Progenitor cell of endocrine pancreas (in vitro differentiated cells): ENCODE data around the gene PROS1. TPM values are rescaled to one million over a fixed set of nuclear protein-coding genes. Genes with fewer than 3 reads are reported as not detected.

ENCODE experiments used
- DNase-seq: peaks from one replicate; pipeline ENCODE4 v3.0.0; 2021; ENCODE audit warnings: low spot score; ENCODE audit not compliant: unreplicated experiment
- H3K27ac Mint-ChIP-seq: 2 replicates; pipeline ENCODE4 v1.8.0; 2021; ENCODE audit warnings: mild to moderate bottlenecking, moderate library complexity, mixed read lengths
- H3K27me3 Mint-ChIP-seq: 2 replicates; pipeline ENCODE4 v1.8.0; 2021; ENCODE audit warnings: mixed read lengths
- H3K36me3 Mint-ChIP-seq: 2 replicates; pipeline ENCODE4 v1.8.0; 2022; ENCODE audit warnings: mixed read lengths; ENCODE audit not compliant: insufficient read depth
- H3K4me1 Mint-ChIP-seq: 2 replicates; pipeline ENCODE4 v1.8.0; 2021; ENCODE audit warnings: low read depth, mixed read lengths
- H3K4me3 Mint-ChIP-seq: 2 replicates; pipeline ENCODE4 v1.8.0; 2021; ENCODE audit warnings: low read depth, mild to moderate bottlenecking, moderate library complexity, mixed read lengths
- H3K9me3 Mint-ChIP-seq: 2 replicates; pipeline ENCODE4 v1.8.0; 2021; ENCODE audit warnings: low read depth, mixed read lengths
- CTCF ChIP-seq: fragments of 200-600 bp; sonication (generic); IDR thresholded peaks from one replicate; pipeline ENCODE4 v1.5.0; 2021; ENCODE audit warnings: antibody characterized with exemption, mild to moderate bottlenecking; ENCODE audit not compliant: unreplicated experiment
- total RNA-seq: library from RNA; stranded (reverse); gene quantifications from 2 replicates; pipeline ENCODE4 v1.2.1, GENCODE V29; 2021

PROS1 gene
- total RNA-seq, 1 donor from 2014 or later = 9.4 TPM

- no peak for TF ChIP-seq CTCF
- Mint-ChIP-seq H3K36me3 (peaks cover 6% of the 10 kb centered on the region), H3K27ac (no peak overlapping the region), H3K27me3 (no peaks in the 10 kb centered on the region), H3K4me1 (peaks cover 14% of the 10 kb centered on the region), H3K9me3 (no peaks in the 10 kb centered on the region), H3K4me3 (no peak overlapping the region)
- DNase-seq = no peak
These were observed 37.6 kb upstream of the PROS1 start for GRCh38 chr3:94011233-94011711.

GRCh38 chr3:94009608-94010007, 35.9 kb upstream of the PROS1 start:
- Mint-ChIP-seq H3K36me3 (peaks cover under 1% of the 10 kb centered on the region), H3K4me3 (no peak overlapping the region), H3K27me3 (no peaks in the 10 kb centered on the region), H3K27ac (no peak overlapping the region), H3K4me1 (peaks cover 15% of the 10 kb centered on the region), H3K9me3 (no peaks in the 10 kb centered on the region)
- TF ChIP-seq CTCF = no peak
- no peak for DNase-seq

GRCh38 chr3:94008253-94008652, 34.6 kb upstream of the PROS1 start:
- H3K4me3 Mint-ChIP-seq = no peak overlapping the region
- no peak overlapping the region for H3K27ac Mint-ChIP-seq
- H3K9me3 Mint-ChIP-seq = no peaks in the 10 kb centered on the region
- no peaks in the 10 kb centered on the region for H3K27me3 Mint-ChIP-seq
- DNase-seq = no peak
- H3K36me3 Mint-ChIP-seq = no peaks in the 10 kb centered on the region
- peaks cover 16% of the 10 kb centered on the region for H3K4me1 Mint-ChIP-seq
- TF ChIP-seq CTCF = no peak

- Mint-ChIP-seq H3K9me3 (no peaks in the 10 kb centered on the region), H3K27ac (peak overlapping the region; percentile 66), H3K4me3 (no peak overlapping the region), H3K36me3 (no peaks in the 10 kb centered on the region), H3K4me1 (peaks cover 11% of the 10 kb centered on the region), H3K27me3 (no peaks in the 10 kb centered on the region)
- no peak for DNase-seq
- TF ChIP-seq CTCF = peak; percentile 74
These were observed 30.7 kb upstream of the PROS1 start for GRCh38 chr3:94004301-94004910.

- H3K27ac Mint-ChIP-seq = peak overlapping the region; percentile 8
These were observed 28.3 kb upstream of the PROS1 start for GRCh38 chr3:94001827-94002495.

More at GRCh38 chr3:94001827-94002495, 28.3 kb upstream of the PROS1 start:
- H3K36me3 Mint-ChIP-seq = peaks cover 2% of the 10 kb centered on the region
- no peaks in the 10 kb centered on the region for H3K9me3 Mint-ChIP-seq
- TF ChIP-seq CTCF = no peak
- H3K27me3 Mint-ChIP-seq = no peaks in the 10 kb centered on the region
- no peak for DNase-seq
- peaks cover 12% of the 10 kb centered on the region for H3K4me1 Mint-ChIP-seq
- no peak overlapping the region for H3K4me3 Mint-ChIP-seq
